H1 (cell line): ENCODE measurements around the gene NPC1L1. TPM values are rescaled to one million over a fixed set of nuclear protein-coding genes. Genes with fewer than 3 reads are reported as not detected.
A peak's percentile ranks its signal among the peaks of the same experiment; 100 is the strongest.

Experiments
- CTCF ChIA-PET: fragments of 300-600 bp; sonication (Branson Sonifier 250); formaldehyde crosslinking; loops from one replicate; lab custom pipeline; 2021; ENCODE audit not compliant: partially characterized antibody; lab: Charles Lee
- POLR2A ChIA-PET: fragments of 300-600 bp; sonication (Branson Sonifier 250); formaldehyde crosslinking; loops from one replicate; lab custom pipeline; 2021; ENCODE audit warnings: inconsistent platforms; ENCODE audit not compliant: partially characterized antibody; lab: Charles Lee
- DNase-seq, 2 experiments: peaks; one replicate each; pipeline versions ENCODE4 v3.0.0 to v3.0.0-alpha.2; 2010 to 2022; ENCODE audit warnings: low spot score in 2 of 2, low read depth in 1 of 2, mixed read lengths in 1 of 2
- FAIRE-seq: peaks from 2 replicates; lab custom pipeline; 2011; peaks lifted over from hg19 to GRCh38; lab: Jason Lieb, UNC
- H2AFZ ChIP-seq: 2 replicates; pipeline ENCODE4 v1.8.1; 2012; ENCODE audit warnings: low read length, inconsistent platforms
- H2AK5ac ChIP-seq: 2 replicates; pipeline ENCODE4 v1.6.1; 2013; ENCODE audit warnings: low read depth, low read length
- H2BK120ac ChIP-seq: replicated peaks from 2 replicates; pipeline ENCODE3; 2013; ENCODE audit warnings: low read depth, low read length, inconsistent platforms
- H2BK12ac ChIP-seq: 2 replicates; pipeline ENCODE4 v1.6.1; 2013; ENCODE audit warnings: low read depth, low read length
- H2BK15ac ChIP-seq: 2 replicates; pipeline ENCODE4 v1.6.1; 2013; ENCODE audit warnings: low read length
- H2BK20ac ChIP-seq: 2 replicates; pipeline ENCODE4 v1.6.1; 2013; ENCODE audit warnings: low read length
- H2BK5ac ChIP-seq: 2 replicates; pipeline ENCODE4 v1.6.1; 2013; ENCODE audit warnings: low read depth, low read length
- H3K14ac ChIP-seq: 2 replicates; pipeline ENCODE4 v1.6.1; 2013; ENCODE audit warnings: inconsistent platforms; ENCODE audit not compliant: insufficient read length
- H3K18ac ChIP-seq: 2 replicates; pipeline ENCODE4 v1.6.1; 2013; ENCODE audit warnings: low read length; ENCODE audit errors: extremely low read depth
- H3K23ac ChIP-seq: 2 replicates; pipeline ENCODE4 v1.6.1; 2013; ENCODE audit warnings: inconsistent platforms; ENCODE audit not compliant: insufficient read length
- H3K23me2 ChIP-seq: 2 replicates; pipeline ENCODE4 v1.6.1; 2013; ENCODE audit warnings: low read depth, low read length
- H3K27ac ChIP-seq: 2 replicates; pipeline ENCODE4 v1.6.1; 2011; ENCODE audit warnings: low read depth, low read length, inconsistent platforms
- H3K27me3 ChIP-seq, 4 experiments: replicated peaks in 1 of 4; 1 replicate in 1 of 4; 2 replicates in 3 of 4; pipeline versions ENCODE4 v1.6.1 to v1.8.1; 2011 to 2013; ENCODE audit warnings: low read length in 3 of 4, mild to moderate bottlenecking in 3 of 4, inconsistent platforms in 2 of 4, mixed read lengths in 2 of 4, moderate library complexity in 1 of 4; ENCODE audit not compliant: control insufficient read depth in 3 of 4, insufficient read depth in 3 of 4; ENCODE audit errors: extremely low read depth in 1 of 4
- H3K36me3 ChIP-seq, 4 experiments: 2 replicates each; pipeline versions ENCODE4 v1.6.1 to v1.8.1; 2011 to 2013; ENCODE audit warnings: mild to moderate bottlenecking in 4 of 4, low read length in 3 of 4, moderate library complexity in 2 of 4, control low read depth in 1 of 4, inconsistent platforms in 1 of 4; ENCODE audit not compliant: insufficient read depth in 4 of 4, control insufficient read depth in 2 of 4
- H3K4ac ChIP-seq: replicated peaks from 2 replicates; pipeline ENCODE3; 2013; ENCODE audit warnings: low read length, low read depth, mixed read lengths, inconsistent platforms; ENCODE audit not compliant: insufficient read length
- H3K4me1 ChIP-seq, 4 experiments: replicated peaks in 1 of 4; 1 replicate in 1 of 4; 2 replicates in 3 of 4; pipeline versions ENCODE4 v1.6.1 to v1.8.1; 2011 to 2013; ENCODE audit warnings: low read length in 3 of 4, inconsistent platforms in 2 of 4, mixed read lengths in 1 of 4; ENCODE audit not compliant: insufficient read depth in 4 of 4, control insufficient read depth in 3 of 4
- H3K4me2 ChIP-seq, 2 experiments: 2 replicates each; pipeline versions ENCODE4 v1.6.1 to v1.8.1; 2011 to 2013; ENCODE audit warnings: low read depth in 2 of 2, low read length in 2 of 2, control low read depth in 1 of 2, inconsistent platforms in 1 of 2, mild to moderate bottlenecking in 1 of 2; ENCODE audit not compliant: insufficient read depth in 1 of 2
- H3K4me3 ChIP-seq, 4 experiments: fragments of 200-600, 300-600 bp in 1 of 4; sonication (generic), shearing (Covaris generic), sonication (Bioruptor Twin) in 1 of 4; 2 replicates each; pipeline versions ENCODE4 v1.5.1 to v1.8.1; 2011 to 2016; ENCODE audit warnings: low read length in 4 of 4, low read depth in 3 of 4, control low read depth in 2 of 4, inconsistent platforms in 2 of 4, mild to moderate bottlenecking in 2 of 4, mixed read lengths in 1 of 4, moderate library complexity in 1 of 4; ENCODE audit not compliant: insufficient read depth in 2 of 4; ENCODE audit errors: extremely low read depth in 1 of 4
- H3K56ac ChIP-seq: replicated peaks from 2 replicates; pipeline ENCODE3; 2013; ENCODE audit warnings: low read depth, mild to moderate bottlenecking, mixed read lengths, low read length, inconsistent platforms; ENCODE audit not compliant: insufficient read length
- H3K79me1 ChIP-seq: 2 replicates; pipeline ENCODE4 v1.6.1; 2013; ENCODE audit warnings: low read depth, low read length, control low read depth
- H3K79me2 ChIP-seq, 2 experiments: 2 replicates each; pipeline versions ENCODE4 v1.6.1 to v1.8.1; 2012 to 2013; ENCODE audit warnings: low read length in 2 of 2, mild to moderate bottlenecking in 2 of 2, inconsistent platforms in 1 of 2; ENCODE audit not compliant: insufficient read depth in 2 of 2, control insufficient read depth in 1 of 2
- H3K9ac ChIP-seq, 4 experiments: replicated peaks in 1 of 4; 1 replicate in 1 of 4; 2 replicates in 3 of 4; pipeline versions ENCODE4 v1.6.1 to v1.8.1; 2011 to 2013; ENCODE audit warnings: low read depth in 3 of 4, low read length in 3 of 4, control low read depth in 2 of 4, mild to moderate bottlenecking in 2 of 4, moderate library complexity in 2 of 4, inconsistent platforms in 1 of 4; ENCODE audit errors: extremely low read depth in 1 of 4
- H3K9me3 ChIP-seq, 2 experiments: 2 replicates each; pipeline versions ENCODE4 v1.6.1 to v1.8.1; 2012 to 2013; ENCODE audit warnings: mild to moderate bottlenecking in 2 of 2, moderate library complexity in 2 of 2, control low read depth in 1 of 2, inconsistent platforms in 1 of 2, low read depth in 1 of 2, low read length in 1 of 2, mixed read lengths in 1 of 2; ENCODE audit not compliant: insufficient read depth in 2 of 2
- H4K20me1 ChIP-seq, 2 experiments: replicated peaks in 1 of 2; 2 replicates each; pipeline versions ENCODE3 to v1.8.1; 2011 to 2013; ENCODE audit warnings: inconsistent platforms in 2 of 2, low read length in 2 of 2, mild to moderate bottlenecking in 1 of 2; ENCODE audit not compliant: insufficient read depth in 2 of 2, control insufficient read depth in 1 of 2
- H4K5ac ChIP-seq: 2 replicates; pipeline ENCODE4 v1.6.1; 2013; ENCODE audit warnings: low read length, low read depth, mixed read lengths, inconsistent platforms; ENCODE audit not compliant: insufficient read length
- H4K8ac ChIP-seq: 2 replicates; pipeline ENCODE4 v1.8.0; 2013; ENCODE audit warnings: mild to moderate bottlenecking, moderate library complexity, low read length, inconsistent platforms; ENCODE audit not compliant: insufficient read depth; ENCODE audit errors: extremely low read depth
- H4K91ac ChIP-seq: replicated peaks from 2 replicates; pipeline ENCODE3; 2013; ENCODE audit warnings: low read length, mixed read lengths, inconsistent platforms; ENCODE audit not compliant: insufficient read length
- EZH2 ChIP-seq: fragments of 200-600 bp; sonication (generic); IDR thresholded peaks from 2 replicates; pipeline ENCODE4 v1.7.1; 2012; ENCODE audit warnings: low read depth, mild to moderate bottlenecking, moderate library complexity, low read length, inconsistent platforms; ENCODE audit not compliant: severe bottlenecking
- FOSL1 ChIP-seq: IDR thresholded peaks from 2 replicates; pipeline ENCODE4 v1.6.1; 2011; ENCODE audit warnings: mild to moderate bottlenecking, low read depth, low read length, moderate library complexity; ENCODE audit not compliant: insufficient read depth
- JUN ChIP-seq: IDR thresholded peaks from 2 replicates; pipeline ENCODE4 v1.6.1; 2011; ENCODE audit warnings: low read depth, mild to moderate bottlenecking, improper control_type of control experiment, low read length
- KDM1A ChIP-seq: fragments of 200-600, 300-600 bp; sonication (generic); IDR thresholded peaks from 2 replicates; pipeline ENCODE4 v1.7.1; 2016; ENCODE audit warnings: mild to moderate bottlenecking, low read length, borderline replicate concordance
- MAFK ChIP-seq: IDR thresholded peaks from 2 replicates; pipeline ENCODE4 v1.6.1; 2012; ENCODE audit warnings: low read depth, mild to moderate bottlenecking, improper control_type of control experiment, low read length
- NANOG ChIP-seq: IDR thresholded peaks from 2 replicates; pipeline ENCODE4 v1.6.1; 2011; ENCODE audit warnings: low read length, low read depth, mild to moderate bottlenecking, inconsistent platforms; ENCODE audit not compliant: insufficient read depth, poor library complexity, severe bottlenecking
- POLR2A ChIP-seq, 2 experiments: IDR thresholded peaks; 1 replicate in 1 of 2; 2 replicates in 1 of 2; pipeline ENCODE4 v1.6.1; 2011; ENCODE audit warnings: low read depth in 2 of 2, low read length in 2 of 2, mild to moderate bottlenecking in 2 of 2; ENCODE audit errors: control extremely low read depth in 1 of 2
- RXRA ChIP-seq: IDR thresholded peaks from 2 replicates; pipeline ENCODE4 v1.6.1; 2011; ENCODE audit warnings: low read depth, mild to moderate bottlenecking, low read length, moderate library complexity; ENCODE audit not compliant: insufficient read depth
- SP4 ChIP-seq: IDR thresholded peaks from 2 replicates; pipeline ENCODE4 v1.6.1; 2012; ENCODE audit warnings: low read length, inconsistent platforms
- ZNF274 ChIP-seq: IDR thresholded peaks from 2 replicates; pipeline ENCODE4 v1.7.0; 2012; ENCODE audit warnings: low read length, borderline replicate concordance; ENCODE audit errors: extremely low read depth
- WGBS, 2 experiments: shearing (Covaris generic) in 1 of 2; methylation state at CpG; one replicate each; pipeline versions ENCODE4 v1.1.6 to v1.1.7; 2013 to 2015; ENCODE audit warnings: low lambda C conversion rate in 2 of 2, mixed read lengths in 2 of 2, inconsistent platforms in 1 of 2, low coverage in 1 of 2, missing lambda C conversion rate in 1 of 2; ENCODE audit not compliant: insufficient replicate concordance in 2 of 2, insufficient coverage in 1 of 2, insufficient read length in 1 of 2; ENCODE audit errors: extremely low coverage in 1 of 2, missing lambda C conversion rate in 1 of 2; 5-methylcytosine and 5-hydroxymethylcytosine counted together
- polyA plus RNA-seq, 7 experiments: library from polyadenylated mRNA; depleted of rRNA in 3 of 7; stranded (reverse) in 5 of 7; unstranded in 2 of 7; fragments of >200 nt in 5 of 7; fragments of 200-250 nt in 2 of 7; gene quantifications; 1 replicate in 5 of 7; 2 replicates in 1 of 7; 4 replicates in 1 of 7; pipeline versions ENCODE4 v1.2.1 to v1.2.3, GENCODE V29; 2011 to 2013; ENCODE audit warnings: missing spikeins in 2 of 7, mixed read lengths in 2 of 7
- total RNA-seq: library from RNA; stranded (reverse); fragmentation: NEBNext Ultra II Directional; extraction: Animal tissue kit (Norgen Biotek cat#: 25700); gene quantifications from 2 replicates; pipeline ENCODE4 v1.2.1, GENCODE V29; 2021
- TF ChIP-seq, protein P1 (sequence below): IDR thresholded peaks from 2 replicates; pipeline ENCODE4 v1.6.1; 2012; ENCODE audit warnings: inconsistent platforms

NPC1L1 gene
- total and polyA plus RNA-seq, 2 of the 8 experiments (the other 6 are each of a cell fraction or from before 2014, with no cell fraction given): 0.06 to 0.21 TPM

DNA sequence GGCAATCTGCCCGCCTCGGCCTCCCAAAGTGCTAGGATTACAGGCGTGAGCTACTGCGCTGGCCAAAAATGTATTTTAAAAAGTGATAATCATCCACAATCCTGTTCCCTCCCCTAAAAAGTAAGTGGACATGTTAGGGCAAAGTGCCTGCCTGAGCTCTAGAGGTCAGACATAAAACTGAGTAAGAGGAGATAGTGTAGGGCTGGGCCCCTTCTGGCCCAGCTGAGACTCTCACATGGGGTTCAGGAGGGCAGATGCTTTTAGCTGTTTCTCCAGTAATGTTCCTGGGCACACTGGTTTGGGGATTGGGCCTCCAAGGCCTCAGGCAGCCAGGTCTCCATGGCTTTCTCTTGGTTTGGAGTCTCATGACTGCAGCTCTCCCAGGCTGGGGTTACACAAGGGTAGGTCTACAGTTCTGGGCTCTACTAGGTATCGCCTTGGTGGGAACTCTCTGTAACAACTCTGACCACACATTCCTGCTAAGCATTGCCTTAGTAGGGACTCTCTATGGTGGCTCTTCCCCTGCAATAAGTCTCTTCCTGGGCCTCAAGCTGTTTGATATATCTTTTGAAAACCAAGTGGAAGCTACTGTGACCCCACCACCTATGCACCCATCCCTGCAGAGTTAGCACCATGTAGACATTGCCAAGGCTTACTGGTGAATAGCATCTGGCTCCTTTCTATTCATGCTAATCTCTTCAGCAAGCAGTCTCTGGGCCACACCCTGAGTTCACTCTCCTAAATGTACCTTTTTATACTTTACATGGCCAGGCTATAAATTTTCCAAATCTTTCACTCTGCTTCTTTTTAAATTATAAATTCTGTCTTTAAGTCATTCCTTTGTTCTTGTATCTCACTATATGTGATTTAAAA is 43.7 kb downstream of the NPC1L1 start:
- ChIA-PET POLR2A (no interaction called here), CTCF (interaction anchor here (0.8 to 2.2 kb wide), 2 partner anchors 38 to 62 kb away, joined by 3 to 5 read pairs; no protein-coding TSS in a partner anchor)
- Histone ChIP-seq H3K23me2 (no peaks in the 10 kb centered on the region), H3K36me3 (no peaks in the 10 kb centered on the region), H2AK5ac (no peak overlapping the region), H3K27me3 (no peaks in the 10 kb centered on the region), H3K23ac (no peak overlapping the region), H3K4me3 (no peak overlapping the region), H4K91ac (no peak overlapping the region), H2AFZ (peak overlapping the region; percentile 77; the same call in 1 of the 2 replicates), H4K20me1 (no peaks in the 10 kb centered on the region), H3K4ac (no peak overlapping the region), H3K4me2 (no peak overlapping the region), H2BK5ac (no peak overlapping the region), H3K18ac (no peak overlapping the region), H2BK15ac (no peak overlapping the region), H4K5ac (no peak overlapping the region), H2BK120ac (no peak overlapping the region), H3K9ac (no peak overlapping the region), H3K56ac (no peak overlapping the region), H2BK20ac (no peak overlapping the region), H3K27ac (no peak overlapping the region), H3K14ac (no peak overlapping the region), H4K8ac (no peak overlapping the region), H3K4me1 (no peaks in the 10 kb centered on the region), H2BK12ac (no peak overlapping the region), H3K79me2 (no peaks in the 10 kb centered on the region), H3K79me1 (no peaks in the 10 kb centered on the region), H3K9me3 (no peaks in the 10 kb centered on the region)
- FAIRE-seq (no peak), DNase-seq (no peak)
- WGBS, 2 experiments: 83% methylated on average over 5 of the region's 5 CpGs; no CpG with 5 or more reads in 1 of the 2 experiments
- no peak for TF ChIP-seq MAFK
- no peak for TF ChIP-seq EZH2
- TF ChIP-seq RXRA: no peak
- no peak for TF ChIP-seq POLR2A (IDR thresholded peaks at IDR 0.05; ENCODE audit: control extremely low read depth in 1 of 2, low read depth in 2 of 2, low read length in 2 of 2)
- no peak for TF ChIP-seq NANOG
- no peak for TF ChIP-seq SP4
- no peak for TF ChIP-seq KDM1A
- no peak for TF ChIP-seq JUN
- TF ChIP-seq, protein P1, sequence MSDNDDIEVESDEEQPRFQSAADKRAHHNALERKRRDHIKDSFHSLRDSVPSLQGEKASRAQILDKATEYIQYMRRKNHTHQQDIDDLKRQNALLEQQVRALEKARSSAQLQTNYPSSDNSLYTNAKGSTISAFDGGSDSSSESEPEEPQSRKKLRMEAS: no peak
- no peak for TF ChIP-seq ZNF274
- TF ChIP-seq FOSL1: no peak
